Prostate gland (tissue), 2 donors: ENCODE measurements around the gene VAV2. TPM values are rescaled to one million over a fixed set of nuclear protein-coding genes. Genes with fewer than 3 reads are reported as not detected.

ENCODE experiments used
- DNase-seq: peaks from one replicate; pipeline ENCODE4 v3.0.0-alpha.2; 2019; ENCODE audit warnings: low spot score
- H3K27ac ChIP-seq, 2 donors: fragments of 200-600 bp; sonication (generic); 2 replicates each; pipeline ENCODE4 v1.5.1; 2017 to 2019
- H3K27me3 ChIP-seq: fragments of 200-600 bp; sonication (generic); replicated peaks from 2 replicates; pipeline ENCODE4 v1.5.1; 2019; ENCODE audit not compliant: insufficient read depth
- H3K36me3 ChIP-seq, 2 donors: fragments of 200-600 bp; sonication (generic); 1 replicate in 1 of 2; 2 replicates in 1 of 2; pipeline versions ENCODE4 v1.5.1 to v1.8.1; 2017 to 2019
- H3K4me1 ChIP-seq: fragments of 200-600 bp; sonication (generic); replicated peaks from 2 replicates; pipeline ENCODE4 v1.5.1; 2019
- H3K4me3 ChIP-seq, 2 donors: fragments of 200-600 bp; sonication (generic); 2 replicates each; pipeline ENCODE4 v1.5.1; 2017 to 2019
- H3K9me3 ChIP-seq: fragments of 200-600 bp; sonication (generic); 2 replicates; pipeline ENCODE4 v1.5.1; 2017
- CTCF ChIP-seq, 4 experiments: fragments of 200-600 bp in 2 of 4; fragments of 450-650 bp in 2 of 4; sonication (generic) in 2 of 4; IDR thresholded peaks; 1 replicate in 3 of 4; 2 replicates in 1 of 4; pipeline ENCODE4 v1.5.1; 2016 to 2019; ENCODE audit warnings: antibody characterized with exemption in 4 of 4, mild to moderate bottlenecking in 2 of 4, moderate library complexity in 2 of 4
- POLR2A ChIP-seq: fragments of 450-650 bp; IDR thresholded peaks from one replicate; pipeline ENCODE4 v1.6.1; 2016; ENCODE audit warnings: antibody characterized with exemption, mild to moderate bottlenecking
- POLR2AphosphoS5 ChIP-seq: sonication (generic); formaldehyde crosslinking; IDR thresholded peaks from one replicate; pipeline ENCODE4 v1.6.1; 2017; ENCODE audit warnings: antibody characterized with exemption
- WGBS: methylation state at CpG from one replicate; pipeline ENCODE4 v1.1.5; 2018; 5-methylcytosine and 5-hydroxymethylcytosine counted together
- intact Hi-C: fragments of 100-400 bp; cut with DNase I; formaldehyde crosslinking; loops from one replicate; pipeline ENCODE4 v1.14.2; 2022
- total RNA-seq, 2 donors: library from RNA; depleted of rRNA; stranded (reverse); fragments of >200 nt; gene quantifications; one replicate each; pipeline ENCODE4 v1.1.0, GENCODE V29; 2016

VAV2 gene
- total RNA-seq, 2 donors from 2014 or later: 13.5 to 19.5 TPM

GRCh38 chr9:133978226-133978898, 13.8 kb downstream of the VAV2 start:
- Histone ChIP-seq H3K4me3 (no peak overlapping the region), H3K9me3 (no peaks in the 10 kb centered on the region), H3K36me3 (no peaks in the 10 kb centered on the region), H3K27ac (no peak overlapping the region), H3K4me1 (no peaks in the 10 kb centered on the region), H3K27me3 (no peaks in the 10 kb centered on the region)
- no peak for DNase-seq
- intact Hi-C loops: no loop called here
- TF ChIP-seq POLR2AphosphoS5: no peak
- TF ChIP-seq CTCF (IDR thresholded peaks at IDR 0.05): no peak
- TF ChIP-seq POLR2A: no peak
- WGBS: 85% methylated on average over 13 of the region's 13 CpGs

GRCh38 chr9:133977421-133978201, 14.5 kb downstream of the VAV2 start:
- Histone ChIP-seq H3K4me3 (no peak overlapping the region), H3K27me3 (no peaks in the 10 kb centered on the region), H3K9me3 (no peaks in the 10 kb centered on the region), H3K36me3 (no peaks in the 10 kb centered on the region), H3K27ac (no peak overlapping the region), H3K4me1 (no peaks in the 10 kb centered on the region)
- intact Hi-C loops: no loop called here
- TF ChIP-seq CTCF (IDR thresholded peaks at IDR 0.05) (no peak), POLR2AphosphoS5 (no peak), POLR2A (no peak)
- 96% methylated on average over 26 of the region's 26 CpGs for WGBS
- DNase-seq: no peak

- no peak for DNase-seq
- Histone ChIP-seq H3K27me3 (no peaks in the 10 kb centered on the region), H3K4me3 (no peak overlapping the region), H3K4me1 (no peaks in the 10 kb centered on the region), H3K36me3 (no peaks in the 10 kb centered on the region), H3K27ac (no peak overlapping the region), H3K9me3 (no peaks in the 10 kb centered on the region)
- WGBS: 81% methylated on average over 9 of the region's 9 CpGs
- intact Hi-C loops: no loop called here
- TF ChIP-seq CTCF (IDR thresholded peaks at IDR 0.05) (no peak), POLR2A (no peak), POLR2AphosphoS5 (no peak)
These were observed 15.2 kb downstream of the VAV2 start for GRCh38 chr9:133976887-133977286.

GRCh38 chr9:133976191-133976861, 15.8 kb downstream of the VAV2 start:
- no peak for DNase-seq
- H3K4me1 ChIP-seq: no peaks in the 10 kb centered on the region
- intact Hi-C loops: no loop called here
- no peak overlapping the region for H3K4me3 ChIP-seq
- no peaks in the 10 kb centered on the region for H3K9me3 ChIP-seq
- H3K27me3 ChIP-seq: no peaks in the 10 kb centered on the region
- H3K36me3 ChIP-seq: no peaks in the 10 kb centered on the region
- 86% methylated on average over 17 of the region's 17 CpGs for WGBS
- H3K27ac ChIP-seq: no peak overlapping the region
- no peak for TF ChIP-seq POLR2A
- TF ChIP-seq CTCF (IDR thresholded peaks at IDR 0.05): no peak
- TF ChIP-seq POLR2AphosphoS5: no peak
